ENCODE data around the gene TAS2R1.

- TF ChIP-seq MAX (IDR thresholded peaks at IDR 0.05) (no peak), YY1 (IDR thresholded peaks at IDR 0.05; ENCODE audit: low read depth) (no peak), EP300 (IDR thresholded peaks at IDR 0.05; ENCODE audit: borderline replicate concordance) (no peak), USF1 (IDR thresholded peaks at IDR 0.05) (no peak), REST (IDR thresholded peaks at IDR 0.05; ENCODE audit: low read depth) (no peak), TEAD4 (IDR thresholded peaks at IDR 0.05) (no peak), TAF1 (IDR thresholded peaks at IDR 0.05; ENCODE audit: low read depth) (no peak), EGR1 (IDR thresholded peaks at IDR 0.05) (no peak), RAD21 (IDR thresholded peaks at IDR 0.05; ENCODE audit: low read depth) (no peak), NFIC (IDR thresholded peaks at IDR 0.05) (no peak)
Observed at GRCh38 chr5:9625286-9625685, 4.9 kb downstream of the TAS2R1 start.
